ENCODE data around the gene PHLDB1. TPM values are rescaled to one million over a fixed set of nuclear protein-coding genes. Genes with fewer than 3 reads are reported as not detected.
A peak's percentile ranks its signal among the peaks of the same experiment; 100 is the strongest.

PHLDB1 gene
- total and polyA plus RNA-seq, 2 donors (not counting 3 experiments of a cell fraction or from before 2014, with no cell fraction given): 99.7 to 183 TPM

- Histone ChIP-seq H3K9ac (replicated peaks; ENCODE audit: extremely low read depth, insufficient read depth, low read length) (peak within 1 kb of the TSS; percentile 99), H3K4me2 (ENCODE audit: insufficient read depth, low read length) (peak within 1 kb of the TSS; percentile 96), H2AFZ (ENCODE audit: low read depth, low read length) (peak within 1 kb of the TSS; percentile 77), H4K20me1 (replicated peaks; ENCODE audit: control insufficient read depth, extremely low read depth, insufficient read depth, low read length) (peaks cover 3% of the 10 kb centered on the region), H3K4me3 (replicated peaks in 1 of 3; ENCODE audit: insufficient read depth in 1 of 3, low read depth in 1 of 3, low read length in 3 of 3) (peak within 1 kb of the TSS; percentile 59 to 99 (median 90)), H3K27ac (ENCODE audit: insufficient read depth, low read depth, low read length) (peak within 1 kb of the TSS; percentile 87), H3K9me1 (replicated peaks; ENCODE audit: control insufficient read depth, extremely low read depth, insufficient read depth, low read length) (no peaks in the 10 kb centered on the region), H3K4me1 (ENCODE audit: control insufficient read depth, extremely low read depth, insufficient read depth, low read length) (peaks cover 19% of the 10 kb centered on the region), H3K27me3 (ENCODE audit: control insufficient read depth in 2 of 2, insufficient read depth in 2 of 2, low read length in 2 of 2) (no peaks in the 10 kb centered on the region), H3K9me3 (replicated peaks; ENCODE audit: control insufficient read depth, insufficient read depth, low read length) (no peaks in the 10 kb centered on the region), H3K36me3 (ENCODE audit: control insufficient read depth in 2 of 2, extremely low read depth in 1 of 2, insufficient read depth in 2 of 2, low read length in 2 of 2) (peaks cover 0 to 1% of the 10 kb centered on the region in 2 experiments), H3K79me2 (ENCODE audit: control insufficient read depth, insufficient read depth, low read length) (peaks cover 50% of the 10 kb centered on the region)
- POLR2A ChIA-PET: interaction anchor here (0.9 kb wide), 1 partner anchor 50 kb away, joined by 4 read pairs; no protein-coding TSS in a partner anchor
- DNase-seq (ENCODE audit: low read depth, low spot score) (peak; percentile 74), FAIRE-seq (no peak)
- intact Hi-C loops (cut with micrococcal nuclease): loop anchor here (1.0 to 2.0 kb wide), 2 partner anchors 40 to 172 kb away; partner anchors contain the start of gene ATP5MG
- CTCF ChIA-PET: interaction anchor here (0.6 to 1.7 kb wide), 3 partner anchors 23 to 472 kb away, joined by 3 to 7 read pairs (median 4); partner anchors contain the start of gene PHLDB1
- dilution Hi-C loops (cut with MboI; ENCODE audit: extremely low pct_ligation_motif_present, low sequenced_read_pairs): no loop called here
- TF ChIP-seq POLR2A (IDR thresholded peaks at IDR 0.05; ENCODE audit: low read depth, low read length): peak; percentile 92
- peak; percentile 95 for TF ChIP-seq POLR2AphosphoS5 (IDR thresholded peaks at IDR 0.05; ENCODE audit: insufficient read depth, low read depth, low read length)
- TF ChIP-seq CTCF (IDR thresholded peaks at IDR 0.05; ENCODE audit: extremely low read depth in 1 of 2, insufficient read depth in 1 of 2, low read depth in 1 of 2, low read length in 2 of 2): no peak
- no peak for TF ChIP-seq MYC (IDR thresholded peaks at IDR 0.05; ENCODE audit: low read depth, low read length)
- no TSS peak for BruUV-seq (replicated peaks)
These were observed 35.1 kb upstream of the PHLDB1 start, which contains the start of gene ARCN1 for GRCh38 chr11:118572061-118572980. ARCN1 (plus strand) TSS chr11:118572409; CDS start chr11:118572548, 139 bp downstream.
